NCI-H2081 (cell line): Measurements from ENCODE around the gene SNTG2.
A peak's percentile ranks its signal among the peaks of the same experiment; 100 is the strongest.

Experiments used
- DNase-seq, 2 experiments: peaks; one replicate each; lab custom pipeline; 2025; lab: John Stamatoyannopoulos, UW

The SNTG2 gene

GRCh38 chr2:1147873-1148612, 197.4 kb downstream of the SNTG2 start:
- DNase-seq: no peak

- no peak for DNase-seq
Measured at GRCh38 chr2:1150724-1151511, 200.3 kb downstream of the SNTG2 start.

GRCh38 chr2:1152375-1152774, 201.7 kb downstream of the SNTG2 start:
- no peak for DNase-seq

GRCh38 chr2:1153920-1154319, 203.3 kb downstream of the SNTG2 start:
- no peak for DNase-seq

- DNase-seq: no peak
Measured at GRCh38 chr2:1154710-1155594, 204.3 kb downstream of the SNTG2 start.

GRCh38 chr2:1156059-1156458, 205.4 kb downstream of the SNTG2 start:
- no peak for DNase-seq

- no peak for DNase-seq
Measured at GRCh38 chr2:1156531-1156930, 205.9 kb downstream of the SNTG2 start.

GRCh38 chr2:1157107-1157506, 206.5 kb downstream of the SNTG2 start:
- no peak for DNase-seq

- DNase-seq: no peak
Measured at GRCh38 chr2:1159013-1159412, 208.4 kb downstream of the SNTG2 start.

- no peak for DNase-seq
Measured at GRCh38 chr2:1162246-1162645, 211.6 kb downstream of the SNTG2 start.

- peak in 1 of 2 experiments; percentile 7 for DNase-seq
Measured at GRCh38 chr2:1162768-1163584, 212.3 kb downstream of the SNTG2 start.

- DNase-seq: no peak
Measured at GRCh38 chr2:1166976-1167375, 216.3 kb downstream of the SNTG2 start.

GRCh38 chr2:1168846-1169245, 218.2 kb downstream of the SNTG2 start:
- no peak for DNase-seq

- no peak for DNase-seq
Measured at GRCh38 chr2:1169291-1169949, 218.8 kb downstream of the SNTG2 start.

GRCh38 chr2:1170241-1170640, 219.6 kb downstream of the SNTG2 start:
- no peak for DNase-seq

GRCh38 chr2:1170711-1171110, 220.1 kb downstream of the SNTG2 start:
- DNase-seq: no peak

GRCh38 chr2:1173528-1173927, 222.9 kb downstream of the SNTG2 start:
- DNase-seq: no peak

GRCh38 chr2:1181893-1182292, 231.2 kb downstream of the SNTG2 start:
- no peak for DNase-seq

GRCh38 chr2:1183300-1183699, 232.7 kb downstream of the SNTG2 start:
- no peak for DNase-seq

- DNase-seq: no peak
Measured at GRCh38 chr2:1186421-1186820, 235.8 kb downstream of the SNTG2 start.

- DNase-seq: no peak
Measured at GRCh38 chr2:1187189-1187588, 236.5 kb downstream of the SNTG2 start.
